ENCODE results near the gene TTC28.
"Not testable (repeated sequence)": the region's sequence is repeated elsewhere in the genome, so short reads cannot be mapped to it uniquely, and the experiment has no call there.

The TTC28 gene

GRCh38 chr22:28220626-28221363 lies 458.8 kb downstream of the TTC28 start:
- no peak for DNase-seq

- no peak for DNase-seq
Measured at GRCh38 chr22:28217277-28217676, 462.4 kb downstream of the TTC28 start.

- DNase-seq = not testable (repeated sequence)
Measured at GRCh38 chr22:28214750-28215149, 464.9 kb downstream of the TTC28 start.

GRCh38 chr22:28209457-28209856 lies 470.2 kb downstream of the TTC28 start:
- DNase-seq = not testable (repeated sequence)

- no peak for DNase-seq
Measured at GRCh38 chr22:28208787-28209186, 470.9 kb downstream of the TTC28 start.

GRCh38 chr22:28208036-28208435 lies 471.6 kb downstream of the TTC28 start:
- no peak for DNase-seq

GRCh38 chr22:28207281-28208030 lies 472.2 kb downstream of the TTC28 start:
- DNase-seq = no peak

- DNase-seq = no peak
Measured at GRCh38 chr22:28205926-28206325, 473.7 kb downstream of the TTC28 start.

- no peak for DNase-seq
Measured at GRCh38 chr22:28204382-28204781, 475.3 kb downstream of the TTC28 start.

- DNase-seq = no peak
Measured at GRCh38 chr22:28203286-28203685, 476.4 kb downstream of the TTC28 start.

GRCh38 chr22:28198692-28199091 lies 480.9 kb downstream of the TTC28 start:
- DNase-seq = no peak

- not testable (repeated sequence) for DNase-seq
Measured at GRCh38 chr22:28191571-28191970, 488.1 kb downstream of the TTC28 start.

- no peak for DNase-seq
Measured at GRCh38 chr22:28188178-28188879, 491.3 kb downstream of the TTC28 start.

- no peak for DNase-seq
Measured at GRCh38 chr22:28187612-28188011, 492.0 kb downstream of the TTC28 start.

GRCh38 chr22:28186641-28187040 lies 493.0 kb downstream of the TTC28 start:
- no peak for DNase-seq

GRCh38 chr22:28185130-28185529 lies 494.5 kb downstream of the TTC28 start:
- no peak for DNase-seq

GRCh38 chr22:28183078-28183860 lies 496.4 kb downstream of the TTC28 start:
- DNase-seq = no peak

GRCh38 chr22:28180804-28181731 lies 498.6 kb downstream of the TTC28 start:
- no peak for DNase-seq

GRCh38 chr22:28179392-28179791 lies 500.2 kb downstream of the TTC28 start:
- no peak for DNase-seq

GRCh38 chr22:28175730-28176492 lies 503.7 kb downstream of the TTC28 start:
- no peak for DNase-seq

GRCh38 chr22:28174509-28174908 lies 505.1 kb downstream of the TTC28 start:
- DNase-seq = no peak
